NCI-H82 treated with DMSO at 0.1 percent for 48 hours (cell line): ENCODE results near the gene RADIL.
"Not testable (repeated sequence)": the region's sequence is repeated elsewhere in the genome, so short reads cannot be mapped to it uniquely, and the experiment has no call there.

Experiments used
- DNase-seq: peaks from one replicate; lab custom pipeline; 2025; ENCODE audit not compliant: unreplicated experiment; lab: John Stamatoyannopoulos, UW

Gene RADIL

DNA sequence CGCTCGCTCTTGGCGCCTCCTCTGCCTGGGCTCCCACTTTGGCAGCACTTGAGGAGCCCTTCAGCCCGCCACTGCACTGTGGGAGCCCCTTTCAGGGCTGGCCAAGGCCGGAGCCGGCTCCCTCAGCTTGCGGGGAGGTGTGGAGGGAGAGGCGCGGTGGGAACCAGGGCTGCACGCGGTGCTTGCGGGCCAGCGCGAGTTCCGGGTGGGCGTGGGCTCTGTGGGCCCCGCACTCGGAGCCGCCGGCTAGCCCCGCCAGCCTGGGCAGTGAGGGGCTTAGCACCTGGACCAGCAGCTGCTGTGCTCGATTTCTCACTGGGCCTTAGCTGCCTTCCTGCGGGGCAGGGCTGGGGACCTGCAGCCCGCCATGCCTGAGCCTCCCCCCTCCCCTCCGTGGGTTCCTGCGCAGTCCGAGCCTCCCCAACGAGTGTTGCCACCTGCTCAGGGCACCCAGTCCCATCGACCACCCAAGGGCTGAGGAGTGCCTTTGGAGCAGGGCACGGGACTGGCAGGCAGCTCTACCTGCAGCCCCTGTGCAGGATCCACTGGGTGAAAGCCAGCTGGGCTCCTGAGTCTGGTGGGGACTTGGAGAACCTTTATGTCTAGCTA is 90.0 kb downstream of the RADIL start:
- DNase-seq, result not testable (repeated sequence)

DNA sequence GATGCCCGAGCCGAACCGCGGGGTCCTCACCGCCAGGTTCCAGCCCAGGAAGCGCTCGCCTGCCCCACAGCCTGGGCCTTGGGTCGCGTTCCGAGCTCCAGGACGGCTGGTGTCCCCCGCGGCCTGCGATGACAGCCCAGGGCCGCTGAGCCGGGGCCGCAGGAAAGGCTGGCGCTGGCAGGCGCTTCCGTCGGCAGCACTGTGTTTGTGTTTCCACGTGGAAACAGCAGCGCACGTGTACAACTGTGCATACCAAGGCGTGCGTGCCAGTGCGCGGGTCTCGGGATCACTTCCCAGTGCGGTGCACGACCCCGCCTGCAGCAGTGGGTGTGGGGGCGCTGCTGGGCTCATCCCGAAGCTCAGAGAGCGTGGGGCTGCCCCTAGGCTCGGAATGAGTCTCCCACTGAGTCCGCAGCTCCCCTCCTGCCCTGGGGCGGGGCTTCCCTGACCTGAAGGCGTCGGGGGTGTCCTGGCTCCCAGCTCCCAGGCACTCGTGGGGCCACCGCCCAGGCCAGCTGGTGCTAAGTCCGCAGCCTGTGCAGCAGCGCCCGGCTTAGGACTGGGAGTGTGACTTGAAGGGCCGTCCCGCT is 90.9 kb downstream of the RADIL start:
- DNase-seq, result no peak

DNA sequence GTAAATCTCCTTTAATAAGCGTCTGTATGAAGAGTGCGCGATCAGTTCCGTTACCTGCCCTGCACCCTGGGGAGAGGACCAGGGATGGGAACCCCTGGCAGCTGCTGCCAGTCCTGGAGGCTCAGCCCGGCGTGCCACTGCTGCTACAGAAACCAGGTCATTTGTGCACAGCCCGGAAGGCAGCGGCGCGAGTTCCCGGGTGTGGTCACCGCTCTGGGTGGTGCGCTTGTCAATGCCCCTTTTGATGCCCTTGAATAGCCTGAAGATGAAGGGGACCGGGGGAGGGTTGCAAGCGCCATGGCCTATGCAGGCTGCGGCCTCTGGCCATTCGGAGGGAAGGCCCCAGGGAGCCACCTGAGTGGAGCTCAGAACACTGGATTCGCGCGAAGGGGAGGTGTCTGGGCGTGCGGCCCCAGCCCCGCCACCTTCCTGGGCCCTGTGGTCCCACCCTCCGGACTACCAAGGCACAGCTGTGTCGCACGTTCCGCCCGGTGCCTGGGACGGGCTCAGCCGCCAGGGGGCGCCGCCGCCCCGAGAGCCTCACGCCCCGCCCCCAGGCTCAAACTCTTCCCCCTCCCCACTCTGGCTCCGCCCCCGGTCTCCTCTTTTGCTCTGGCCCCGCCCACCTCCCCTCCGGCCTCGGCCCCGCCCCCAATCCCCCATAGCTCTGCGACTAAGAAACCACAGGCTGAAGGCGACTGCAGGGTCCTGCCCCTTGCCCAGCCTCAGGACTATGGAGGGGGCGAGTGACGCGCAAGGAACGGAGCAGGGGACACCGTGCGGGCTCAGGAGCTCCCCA is 91.6 kb downstream of the RADIL start:
- no peak for DNase-seq

DNA sequence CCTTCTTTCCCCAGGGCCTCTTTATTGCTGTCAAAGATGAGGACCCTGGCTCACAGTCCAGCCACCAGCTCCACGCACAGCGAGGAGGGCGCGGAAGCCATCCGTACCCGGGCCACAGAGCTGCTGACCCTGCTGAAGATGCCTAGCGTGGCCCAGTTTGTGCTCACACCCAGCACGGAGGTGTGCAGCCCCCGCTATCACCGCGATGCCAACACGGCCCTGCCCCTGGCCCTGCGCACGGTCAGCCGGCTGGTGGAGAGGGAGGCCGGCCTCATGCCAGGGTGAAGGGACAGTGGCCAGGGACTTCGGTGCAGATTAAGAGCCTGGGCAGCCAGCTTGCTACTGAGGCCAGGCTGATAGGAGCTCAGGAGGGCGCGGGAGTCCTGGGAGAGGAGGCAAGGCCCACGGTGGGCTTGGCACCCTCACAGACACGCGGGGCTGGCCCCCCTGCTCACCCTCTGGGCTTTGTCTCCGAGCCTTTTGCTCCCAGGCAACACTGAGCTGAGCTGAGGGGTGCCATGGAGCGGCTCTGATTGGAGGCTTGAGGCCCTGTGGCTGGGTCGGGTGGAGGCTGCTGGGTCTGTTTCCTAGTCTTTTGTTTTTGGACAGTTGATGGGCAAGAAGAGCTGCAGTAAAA is 92.3 kb downstream of the RADIL start:
- no peak for DNase-seq

DNA sequence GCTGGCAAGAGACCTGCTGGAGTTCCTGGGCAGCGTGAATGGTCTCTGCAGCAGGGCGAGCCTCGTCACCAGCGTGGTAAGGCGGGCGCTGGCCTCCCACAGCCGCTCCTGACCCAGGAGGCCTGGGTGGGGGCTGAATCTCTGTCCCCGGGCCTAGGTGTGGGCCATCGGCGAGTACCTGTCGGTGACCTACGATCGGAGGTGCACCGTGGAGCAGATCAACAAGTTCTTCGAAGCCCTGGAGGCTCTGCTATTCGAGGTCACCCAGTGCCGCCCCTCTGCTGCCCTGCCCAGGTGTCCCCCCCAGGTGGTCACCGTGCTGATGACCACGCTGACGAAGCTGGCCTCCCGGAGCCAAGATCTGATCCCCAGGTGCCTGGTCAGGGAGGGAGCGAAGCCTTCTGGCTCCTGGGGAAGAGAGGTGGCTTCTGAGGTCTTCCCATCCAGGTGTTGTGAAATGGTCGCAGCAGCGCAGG is 93.0 kb downstream of the RADIL start:
- DNase-seq, result no peak

DNA sequence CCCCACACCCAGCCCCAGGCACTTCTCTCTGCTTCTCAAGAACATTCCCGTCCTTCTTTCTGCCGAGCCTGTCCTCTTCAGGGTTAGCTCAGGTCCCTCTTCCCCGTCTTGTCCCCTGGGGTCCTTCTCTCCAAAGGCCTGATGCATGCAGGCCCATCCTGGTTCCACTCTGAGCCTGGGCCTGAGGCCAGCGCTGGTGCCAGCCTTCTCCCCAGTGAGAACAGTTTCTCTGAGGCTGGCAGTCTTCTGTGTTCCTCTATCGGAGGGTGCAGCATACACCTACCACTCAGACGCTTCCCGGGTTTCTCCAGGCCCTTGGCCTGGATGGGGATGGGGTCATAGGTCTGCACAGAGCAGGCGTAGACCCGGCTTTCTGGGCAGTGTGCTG is 93.4 kb downstream of the RADIL start:
- no peak for DNase-seq

DNA sequence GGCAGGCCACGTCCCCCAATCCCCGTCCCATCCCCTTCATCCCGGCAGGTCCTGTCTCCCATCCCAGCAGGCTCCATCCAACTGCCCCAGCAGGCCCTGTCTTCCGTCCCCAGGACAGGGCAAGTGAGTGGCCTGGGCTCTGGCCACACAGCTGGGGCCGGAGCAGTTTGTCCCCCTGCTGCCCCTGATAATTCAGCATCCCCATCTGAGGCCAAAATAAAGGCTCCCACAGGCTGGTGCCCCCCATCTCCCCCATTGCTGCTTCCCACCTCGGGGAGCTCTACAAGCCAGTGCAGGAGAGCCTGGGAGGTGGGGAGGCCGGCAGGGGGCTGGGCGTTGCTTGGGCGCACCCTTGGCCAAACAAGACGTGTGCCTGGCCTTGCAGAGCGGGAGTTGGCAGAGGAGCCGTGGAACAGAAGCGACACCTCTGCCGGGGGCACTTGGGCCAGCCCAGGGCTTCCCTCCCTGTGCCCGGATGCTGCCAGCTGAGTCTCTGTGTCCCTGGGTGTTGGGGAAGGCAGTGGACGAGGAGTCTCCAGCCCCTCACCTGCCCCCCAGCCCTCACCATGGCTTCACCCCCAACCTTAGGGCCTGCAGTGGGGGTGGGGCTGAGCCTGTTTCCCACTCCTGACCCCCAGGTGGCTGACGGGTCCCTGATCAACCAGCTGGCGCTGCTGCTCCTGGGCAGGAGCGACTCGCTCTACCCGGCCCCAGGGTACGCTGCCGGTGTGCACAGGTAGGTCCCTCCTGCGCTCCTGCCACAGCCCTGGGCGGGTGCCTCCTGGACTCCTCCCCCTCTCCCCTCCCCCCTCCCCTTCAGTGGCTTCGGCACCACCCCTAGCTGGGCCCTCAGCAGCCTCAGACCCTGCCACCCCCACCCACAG is 94.1 kb downstream of the RADIL start:
- no peak for DNase-seq

DNA sequence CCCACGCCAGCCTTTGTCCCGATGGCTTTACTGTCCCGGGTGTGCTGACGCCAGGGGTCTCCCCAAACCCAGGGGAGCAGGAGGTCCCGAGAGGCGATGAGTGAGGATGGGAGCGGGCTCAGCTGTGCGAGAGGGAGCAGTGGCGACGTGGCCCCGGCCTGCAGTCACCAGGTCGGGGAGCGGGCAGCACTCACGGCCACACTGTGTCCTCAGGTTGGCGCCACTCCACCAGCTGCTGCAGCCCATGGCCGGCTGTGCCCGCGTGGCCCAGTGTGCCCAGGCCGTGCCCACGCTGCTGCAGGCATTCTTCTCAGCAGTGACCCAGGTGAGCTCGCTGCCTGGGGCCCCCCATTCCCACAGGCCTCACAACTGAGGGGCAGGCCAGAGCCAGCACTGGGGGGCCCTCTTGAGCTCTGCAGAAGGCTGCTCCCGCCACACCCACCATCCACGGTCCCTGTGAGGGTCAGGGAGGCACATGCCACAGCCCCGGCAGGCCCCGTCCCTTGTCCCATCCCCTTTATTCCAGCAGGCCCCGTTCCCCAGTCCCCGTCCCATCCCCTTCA is 94.8 kb downstream of the RADIL start:
- DNase-seq, result no peak

DNA sequence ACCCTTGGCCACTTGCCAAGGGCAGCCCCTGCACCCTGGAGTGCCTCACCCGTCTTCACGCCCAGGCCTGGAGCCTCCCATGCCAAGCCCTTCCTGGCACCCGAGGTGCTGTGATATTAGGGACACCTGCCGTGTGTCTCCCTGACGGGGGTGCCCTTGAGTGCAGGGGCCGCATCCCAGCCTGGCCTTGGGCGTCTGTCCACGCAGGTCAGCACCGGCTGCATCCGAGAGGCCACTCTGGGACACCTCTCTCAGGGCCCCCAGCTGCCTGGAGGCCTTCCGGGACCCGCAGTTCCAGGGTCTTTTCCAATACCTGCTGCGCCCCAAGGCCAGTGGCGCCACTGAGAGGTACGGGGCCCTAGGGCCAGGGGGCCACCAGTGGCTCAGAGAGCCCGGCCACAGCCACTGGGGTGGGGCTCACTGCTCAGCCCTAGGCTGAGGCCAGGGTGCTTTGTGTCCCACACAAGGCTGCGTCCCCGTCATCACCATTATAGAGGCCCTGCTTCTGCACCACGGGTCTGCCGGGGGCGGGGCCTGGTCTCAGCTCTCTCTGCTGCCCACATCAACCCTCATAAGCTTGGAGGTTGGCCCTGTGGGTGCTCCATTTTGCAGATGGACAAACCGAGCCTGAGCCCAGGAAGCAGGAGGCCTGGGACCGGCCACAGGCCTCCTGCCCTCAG is 95.4 kb downstream of the RADIL start:
- no peak for DNase-seq

DNA sequence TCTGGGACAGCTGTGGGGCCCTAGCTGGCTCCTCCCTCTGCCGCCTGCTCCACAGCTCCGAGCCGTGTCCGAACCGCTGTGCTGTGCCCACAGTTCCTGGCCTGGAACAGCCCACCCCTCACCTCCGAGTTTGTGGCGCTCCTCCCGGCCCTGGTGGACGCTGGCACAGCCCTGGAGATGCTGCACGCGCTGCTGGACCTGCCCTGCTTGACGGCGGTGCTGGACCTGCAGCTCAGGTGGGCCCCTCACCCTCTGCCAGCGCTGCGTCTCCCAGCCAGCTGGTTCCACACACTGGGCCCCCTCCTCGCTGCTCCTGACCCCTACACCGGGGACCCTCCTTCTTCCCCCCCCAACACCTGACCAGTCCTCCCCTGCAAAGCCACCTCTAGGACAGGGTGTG is 96.0 kb downstream of the RADIL start:
- no peak for DNase-seq

DNA sequence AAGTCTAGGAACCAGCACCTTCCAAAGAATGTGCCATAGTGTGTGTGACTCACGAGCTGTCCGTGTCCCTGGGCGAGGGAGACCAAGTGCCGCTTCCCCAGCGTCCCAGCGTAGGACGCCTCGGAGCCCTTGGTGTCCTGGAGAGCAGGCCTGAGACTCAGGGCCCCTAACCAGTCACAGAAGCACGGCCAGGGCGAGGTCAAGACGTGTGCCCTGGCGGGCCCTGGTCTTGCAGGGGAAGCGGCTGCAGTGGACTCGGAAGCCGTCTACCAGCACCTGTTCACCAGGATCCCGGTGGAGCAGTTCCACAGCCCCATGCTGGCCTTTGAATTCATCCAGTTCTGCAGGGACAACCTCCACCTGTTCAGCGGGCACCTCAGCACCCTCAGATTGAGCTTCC is 97.5 kb downstream of the RADIL start:
- DNase-seq, result no peak

DNA sequence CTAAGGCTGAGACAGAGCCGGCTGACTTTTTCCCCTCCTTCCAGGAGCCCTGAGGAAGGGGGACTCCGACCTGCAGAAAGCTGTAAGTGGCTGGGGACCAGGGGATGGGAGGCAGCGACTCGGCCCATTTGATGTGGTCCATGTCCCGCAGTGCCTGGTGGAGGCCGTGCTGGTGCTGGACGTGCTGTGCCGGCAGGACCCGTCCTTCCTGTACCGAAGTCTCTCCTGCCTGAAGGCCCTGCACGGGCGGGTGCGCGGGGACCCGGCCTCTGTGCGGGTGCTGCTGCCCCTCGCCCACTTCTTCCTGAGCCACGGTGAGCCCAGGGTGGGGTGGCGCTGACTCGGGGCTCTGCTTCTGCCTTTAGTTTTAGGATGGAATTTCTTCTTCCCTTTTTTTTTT is 98.1 kb downstream of the RADIL start:
- no peak for DNase-seq

DNA sequence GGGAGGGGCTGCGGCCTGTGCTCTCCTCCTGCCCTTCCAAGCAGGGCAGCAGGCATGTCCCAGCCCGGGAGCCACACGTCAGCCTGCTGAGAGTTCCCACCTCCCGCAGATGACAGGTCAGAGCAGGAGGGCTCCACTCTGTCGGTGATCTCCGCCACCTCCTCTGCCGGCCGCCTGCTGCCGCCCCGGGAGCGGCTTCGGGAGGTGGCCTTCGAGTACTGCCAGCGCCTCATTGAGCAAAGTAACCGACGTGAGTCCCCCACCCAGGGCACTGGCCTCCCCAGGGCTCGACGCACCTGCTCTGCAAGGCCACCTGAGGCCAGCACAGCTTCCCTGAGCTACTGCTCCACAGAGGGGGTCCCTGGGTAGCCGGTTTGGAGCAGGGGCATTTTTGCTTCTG is 98.7 kb downstream of the RADIL start:
- DNase-seq, result no peak

DNA sequence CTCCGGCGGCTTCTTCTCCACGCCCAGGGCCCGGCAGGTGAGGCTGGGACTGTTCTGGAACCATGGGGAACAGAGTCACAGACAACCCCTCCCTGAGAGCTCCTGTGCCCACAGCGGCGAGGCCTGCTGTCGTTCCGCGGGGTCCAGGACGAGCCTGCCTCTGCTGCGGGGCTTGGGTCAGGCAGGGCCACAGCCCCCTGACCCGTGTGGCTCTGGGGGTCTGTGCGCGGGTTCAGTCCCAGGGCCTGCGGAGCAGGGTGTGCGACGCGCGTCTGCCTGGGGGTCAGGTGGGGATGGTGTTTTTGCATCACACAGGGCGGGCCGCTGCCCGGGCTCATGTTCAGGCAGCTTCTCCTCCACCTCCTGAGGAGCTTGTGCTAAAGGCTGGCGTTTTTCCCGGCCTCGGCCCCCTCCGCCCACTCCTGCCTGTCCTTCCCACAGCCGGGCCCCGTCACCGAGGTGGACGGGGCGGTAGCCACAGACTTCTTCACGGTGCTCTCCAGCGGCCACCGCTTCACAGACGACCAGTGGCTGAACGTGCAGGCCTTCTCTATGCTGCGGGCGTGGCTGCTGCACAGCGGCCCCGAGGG is 99.7 kb downstream of the RADIL start:
- DNase-seq, result no peak

DNA sequence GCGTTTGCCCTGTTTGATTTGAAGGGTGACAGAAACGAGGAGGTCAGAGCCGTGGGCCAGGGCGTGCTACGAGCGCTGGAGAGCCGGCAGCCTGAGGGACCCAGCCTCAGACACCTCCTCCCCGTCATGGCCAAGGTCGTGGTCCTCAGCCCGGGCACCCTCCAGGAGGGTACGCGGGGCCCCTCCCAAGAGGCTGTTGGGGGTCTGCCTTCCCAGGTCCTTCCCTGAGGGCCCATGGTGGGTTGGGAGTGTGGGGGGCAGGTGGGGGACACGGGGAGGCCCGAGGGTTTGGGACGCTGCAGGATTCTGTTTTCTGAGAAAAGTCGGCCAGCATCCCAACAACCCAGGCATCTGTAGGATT is 100.2 kb downstream of the RADIL start:
- no peak for DNase-seq

DNA sequence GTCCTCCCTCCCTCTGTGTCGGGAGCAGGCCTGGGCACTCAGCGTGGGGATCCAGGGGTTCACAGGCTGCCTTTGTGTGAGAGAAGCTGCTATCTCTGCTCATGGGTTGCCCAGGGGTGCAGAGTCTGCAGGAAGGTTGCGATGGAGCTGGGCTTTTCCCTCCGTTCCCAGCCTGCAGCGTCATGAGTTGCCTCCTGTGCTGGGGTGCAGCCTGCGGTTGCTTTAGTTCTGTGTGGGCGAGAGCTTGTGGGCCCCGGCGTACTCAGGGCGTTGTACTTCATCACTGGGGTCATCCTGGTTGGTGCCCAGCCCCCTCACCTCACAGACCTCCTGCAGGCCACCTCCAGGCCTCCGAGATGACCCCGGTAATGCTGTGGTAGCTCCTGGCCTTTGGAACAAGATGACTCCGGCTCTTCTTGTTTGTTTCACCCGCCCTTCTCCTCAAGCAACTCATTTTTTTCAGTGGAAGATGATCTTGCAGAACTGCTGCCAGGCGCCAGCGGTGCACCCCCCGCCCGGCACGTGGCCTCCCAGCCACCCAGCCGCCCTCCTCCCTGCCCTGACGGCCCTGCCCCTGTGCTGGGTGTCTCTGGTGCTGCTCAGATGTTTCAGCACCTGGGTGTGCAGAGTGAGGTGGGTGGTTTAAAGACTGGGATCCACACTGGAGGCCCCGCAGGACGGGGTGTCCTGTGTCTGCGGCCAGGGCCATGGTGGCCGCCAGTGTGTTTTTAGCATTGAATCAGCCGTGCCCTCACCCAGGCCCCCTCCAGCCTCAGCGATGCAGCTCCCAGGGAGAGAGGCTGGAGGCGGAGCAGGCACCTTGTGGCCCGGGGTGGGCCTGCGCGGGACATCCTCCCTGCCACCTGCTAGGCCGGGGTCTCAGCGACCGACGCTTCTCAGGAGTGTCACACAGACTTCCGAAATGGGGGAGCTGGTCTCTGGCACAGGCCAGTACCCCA is 100.9 kb downstream of the RADIL start:
- no peak for DNase-seq

DNA sequence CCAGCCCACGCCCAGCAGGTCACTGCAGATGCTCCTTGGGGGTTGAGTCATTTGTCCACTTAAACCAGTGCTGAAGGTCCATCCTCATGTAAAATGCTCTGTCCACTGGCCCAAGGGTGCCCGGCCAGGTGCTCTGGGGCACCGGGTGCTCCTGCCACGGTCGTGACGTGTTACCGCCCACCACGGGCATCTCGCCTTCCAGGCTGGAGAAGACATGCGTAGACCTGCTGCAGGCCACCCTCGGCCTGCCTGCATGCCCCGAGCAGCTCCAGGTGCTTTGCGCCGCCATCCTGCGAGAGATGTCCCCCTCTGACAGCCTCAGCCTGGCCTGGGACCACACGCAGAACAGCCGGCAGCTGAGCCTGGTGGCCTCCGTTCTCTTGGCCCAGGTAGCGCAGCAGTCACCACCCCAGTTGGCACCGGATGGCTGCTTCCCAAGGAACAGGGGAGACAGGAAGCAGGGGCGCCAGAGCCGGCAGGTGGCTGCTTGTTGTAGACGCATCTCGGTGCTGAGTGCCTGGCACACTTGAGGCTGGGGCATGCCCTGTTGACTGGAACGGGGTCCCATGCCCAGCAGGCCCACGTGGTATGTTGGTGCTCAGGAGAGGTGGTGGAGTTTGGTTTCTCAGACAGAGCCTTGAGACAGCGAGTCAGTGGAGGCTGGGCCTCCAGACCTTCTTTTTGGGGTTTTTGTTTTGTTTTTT is 102.0 kb downstream of the RADIL start:
- no peak for DNase-seq

DNA sequence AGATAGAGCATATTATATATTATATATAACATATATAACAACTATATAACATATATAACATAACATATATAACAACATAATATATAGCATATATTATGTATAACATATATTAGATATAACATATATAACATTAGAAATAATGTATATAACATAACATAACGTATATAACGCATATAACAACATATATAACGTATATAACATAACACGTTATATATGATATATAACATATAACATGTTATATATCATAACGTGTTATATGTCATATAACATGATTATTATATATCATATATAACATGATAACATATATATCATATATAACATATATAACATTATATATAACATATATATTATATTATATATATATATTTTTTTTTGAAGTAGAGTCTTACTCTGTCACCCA is 104.4 kb downstream of the RADIL start:
- DNase-seq, result no peak
